ENCODE data around the gene TAPBPL.
"Not testable (repeated sequence)": the region's sequence is repeated elsewhere in the genome, so short reads cannot be mapped to it uniquely, and the experiment has no call there.

Gene TAPBPL

GRCh38 chr12:6476489-6476888 is 24.6 kb downstream of the TAPBPL start:
- no peak for DNase-seq
- TF ChIP-seq POLR2A (IDR thresholded peaks at IDR 0.05; ENCODE audit: low read length) (no peak), GATA1 (IDR thresholded peaks at IDR 0.05; ENCODE audit: low read depth, low read length) (no peak)

GRCh38 chr12:6477601-6478377 is 25.9 kb downstream of the TAPBPL start:
- not testable (repeated sequence) for DNase-seq

- DNase-seq, result no peak
- TF ChIP-seq POLR2A (IDR thresholded peaks at IDR 0.05; ENCODE audit: low read length) (no peak), GATA1 (IDR thresholded peaks at IDR 0.05; ENCODE audit: low read depth, low read length) (no peak)
Measured at GRCh38 chr12:6478416-6478815, 26.6 kb downstream of the TAPBPL start.

- DNase-seq, result no peak
- TF ChIP-seq POLR2A (IDR thresholded peaks at IDR 0.05; ENCODE audit: low read length) (no peak), GATA1 (IDR thresholded peaks at IDR 0.05; ENCODE audit: low read depth, low read length) (no peak)
Measured at GRCh38 chr12:6488240-6488639, 36.4 kb downstream of the TAPBPL start.

GRCh38 chr12:6489449-6489848 is 37.6 kb downstream of the TAPBPL start:
- no peak for DNase-seq
- TF ChIP-seq POLR2A (IDR thresholded peaks at IDR 0.05; ENCODE audit: low read length), result no peak
- TF ChIP-seq GATA1 (IDR thresholded peaks at IDR 0.05; ENCODE audit: low read depth, low read length), result no peak

GRCh38 chr12:6490673-6491072 is 38.8 kb downstream of the TAPBPL start:
- not testable (repeated sequence) for DNase-seq

- DNase-seq, result peak; percentile 97
- TF ChIP-seq GATA1 (IDR thresholded peaks at IDR 0.05; ENCODE audit: low read depth, low read length) (no peak), POLR2A (IDR thresholded peaks at IDR 0.05; ENCODE audit: low read length) (peak; percentile 97)
Measured at GRCh38 chr12:6492838-6493496, 41.1 kb downstream of the TAPBPL start, which contains the start of gene MRPL51. TSS of gene MRPL51 (minus strand) at chr12:6493262. CDS start at chr12:6493136, 126 bp downstream.

- DNase-seq, result peak; percentile 97 to 98
Measured at GRCh38 chr12:6493497-6494257, 41.8 kb downstream of the TAPBPL start, which contains the start of gene NCAPD2. TSS of gene NCAPD2 (plus strand) at chr12:6494102. CDS start at chr12:6495099, 997 bp downstream.

GRCh38 chr12:6494258-6494743 is 42.5 kb downstream of the TAPBPL start:
- TF ChIP-seq POLR2A (IDR thresholded peaks at IDR 0.05; ENCODE audit: low read length), result no peak
- no peak for TF ChIP-seq GATA1 (IDR thresholded peaks at IDR 0.05; ENCODE audit: low read depth, low read length)
- DNase-seq, result peak; percentile 72 to 78

More at GRCh38 chr12:6493497-6494257, 41.8 kb downstream of the TAPBPL start, which contains the start of gene NCAPD2:
- peak; percentile 70 for TF ChIP-seq POLR2A (IDR thresholded peaks at IDR 0.05; ENCODE audit: low read length)
- TF ChIP-seq GATA1 (IDR thresholded peaks at IDR 0.05; ENCODE audit: low read depth, low read length), result no peak

GRCh38 chr12:6494968-6495367 is 43.1 kb downstream of the TAPBPL start:
- DNase-seq, result peak; percentile 34 to 53
- TF ChIP-seq POLR2A (IDR thresholded peaks at IDR 0.05; ENCODE audit: low read length) (no peak), GATA1 (IDR thresholded peaks at IDR 0.05; ENCODE audit: low read depth, low read length) (no peak)

- not testable (repeated sequence) for DNase-seq
Measured at GRCh38 chr12:6497291-6497690, 45.4 kb downstream of the TAPBPL start.

- DNase-seq, result no peak
- TF ChIP-seq POLR2A (IDR thresholded peaks at IDR 0.05; ENCODE audit: low read length), result no peak
- no peak for TF ChIP-seq GATA1 (IDR thresholded peaks at IDR 0.05; ENCODE audit: low read depth, low read length)
Measured at GRCh38 chr12:6500466-6500865, 48.6 kb downstream of the TAPBPL start.

GRCh38 chr12:6507102-6507998 is 55.5 kb downstream of the TAPBPL start:
- DNase-seq, result no peak
- TF ChIP-seq POLR2A (IDR thresholded peaks at IDR 0.05; ENCODE audit: low read length) (no peak), GATA1 (IDR thresholded peaks at IDR 0.05; ENCODE audit: low read depth, low read length) (no peak)
